Left lung (tissue), 10 donors: Measurements from ENCODE around the gene OXER1. TPM values are rescaled to one million over a fixed set of nuclear protein-coding genes. Genes with fewer than 3 reads are reported as not detected.

ENCODE experiments used
- ATAC-seq: fragments of 200-7000 bp; cut with Tn5 transposase; one replicate; pipeline ENCODE4 v1.9.1; 2020; ENCODE audit warnings: moderate library complexity
- DNase-seq, 4 donors: peaks; one replicate each; pipeline ENCODE4 v3.0.0-alpha.2; 2013 to 2020
- H3K27ac ChIP-seq, 2 donors: fragments of 200-600 bp; sonication (generic) in 1 of 2; one replicate each; pipeline versions ENCODE4 v1.5.0 to v1.8.0; 2020 to 2021
- H3K27me3 ChIP-seq, 2 donors: fragments of 200-600 bp; sonication (generic) in 1 of 2; one replicate each; pipeline versions ENCODE4 v1.5.0 to v1.8.0; 2020 to 2021
- H3K36me3 ChIP-seq, 2 donors: fragments of 200-600 bp; sonication (generic) in 1 of 2; one replicate each; pipeline versions ENCODE4 v1.5.0 to v1.8.0; 2020 to 2021
- H3K4me1 ChIP-seq, 2 donors: fragments of 200-600 bp; one replicate each; pipeline ENCODE4 v1.8.0; 2021
- H3K4me3 ChIP-seq, 2 donors: fragments of 200-600 bp; sonication (generic) in 1 of 2; one replicate each; pipeline versions ENCODE4 v1.5.0 to v1.8.0; 2020 to 2021; ENCODE audit warnings: mild to moderate bottlenecking in 1 of 2
- H3K9me3 ChIP-seq, 2 donors: fragments of 200-600 bp; sonication (generic) in 1 of 2; one replicate each; pipeline versions ENCODE4 v1.5.0 to v1.8.0; 2020 to 2021
- intact Hi-C, 2 donors: fragments of 100-400 bp; cut with DNase I; formaldehyde crosslinking; loops; one replicate each; pipeline versions ENCODE4 v1.11.2 to v1.14.2; 2022
- polyA plus RNA-seq, 6 donors: library from polyadenylated mRNA; unstranded; fragments of 120-200 nt; gene quantifications; one replicate each; pipeline ENCODE4 v1.2.1, GENCODE V29; 2013; ENCODE audit not compliant: insufficient read length in 6 of 6
- total RNA-seq, 2 donors: library from RNA; stranded (reverse); fragmentation: NEBNext Ultra II Directional; extraction: Animal tissue kit (Norgen Biotek cat#: 25700); gene quantifications; one replicate each; pipeline ENCODE4 v1.2.1, GENCODE V29; 2021
- TF ChIP-seq, protein P1 (sequence below), 2 donors: fragments of 200-600 bp; sonication (generic) in 1 of 2; IDR thresholded peaks; one replicate each; pipeline versions ENCODE4 v1.5.0 to v1.8.0; 2021; ENCODE audit warnings: antibody characterized with exemption in 2 of 2
- donor health status: DM: no; HTN: yes; CAD: no.
- donor health status: DM: no; HTN: no; CAD: no.

Gene OXER1
- total and polyA plus RNA-seq, 8 donors, result 1.7 to 9.9 (median 9.0) TPM

DNA sequence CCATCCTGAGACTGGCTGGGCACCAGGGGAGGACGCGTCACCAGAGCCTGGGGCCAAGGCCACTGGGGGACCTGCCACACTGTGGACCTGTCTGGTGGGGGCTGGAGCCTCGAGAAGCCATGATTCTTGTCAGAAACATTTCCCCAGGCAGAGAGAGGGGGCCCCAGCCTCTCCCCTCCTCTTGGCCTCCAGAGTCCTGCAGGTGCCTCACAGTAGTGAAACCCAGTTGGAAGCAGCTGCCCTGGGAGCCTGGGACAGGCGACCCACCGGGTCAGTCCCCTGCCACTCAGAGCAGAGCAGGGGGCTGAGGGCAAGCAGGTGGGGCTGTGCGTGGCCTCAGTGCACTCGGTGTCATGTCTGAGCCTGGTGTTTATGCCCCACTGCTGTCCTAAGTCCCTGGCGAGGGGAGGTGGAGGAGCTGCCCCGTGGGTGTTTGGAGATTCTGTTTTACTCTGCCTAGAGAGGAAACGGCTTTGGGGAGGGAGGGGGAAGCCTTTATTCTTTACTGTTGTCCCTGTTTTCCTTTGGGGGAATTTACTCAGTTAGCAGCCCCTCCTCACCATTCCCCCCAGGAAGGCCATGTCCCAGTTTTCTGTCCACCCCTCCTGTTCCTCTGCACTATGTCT lies 7.7 kb downstream of the OXER1 start:
- no peak overlapping the region for H3K4me3 ChIP-seq
- peak in 1 of 4 donors; percentile 58 for DNase-seq
- no peak for ATAC-seq
- intact Hi-C loops, result no loop called here
- H3K27ac ChIP-seq, result no peak overlapping the region
- H3K27me3 ChIP-seq, result no peaks in the 10 kb centered on the region
- H3K9me3 ChIP-seq, result no peaks in the 10 kb centered on the region
- TF ChIP-seq, protein P1, sequence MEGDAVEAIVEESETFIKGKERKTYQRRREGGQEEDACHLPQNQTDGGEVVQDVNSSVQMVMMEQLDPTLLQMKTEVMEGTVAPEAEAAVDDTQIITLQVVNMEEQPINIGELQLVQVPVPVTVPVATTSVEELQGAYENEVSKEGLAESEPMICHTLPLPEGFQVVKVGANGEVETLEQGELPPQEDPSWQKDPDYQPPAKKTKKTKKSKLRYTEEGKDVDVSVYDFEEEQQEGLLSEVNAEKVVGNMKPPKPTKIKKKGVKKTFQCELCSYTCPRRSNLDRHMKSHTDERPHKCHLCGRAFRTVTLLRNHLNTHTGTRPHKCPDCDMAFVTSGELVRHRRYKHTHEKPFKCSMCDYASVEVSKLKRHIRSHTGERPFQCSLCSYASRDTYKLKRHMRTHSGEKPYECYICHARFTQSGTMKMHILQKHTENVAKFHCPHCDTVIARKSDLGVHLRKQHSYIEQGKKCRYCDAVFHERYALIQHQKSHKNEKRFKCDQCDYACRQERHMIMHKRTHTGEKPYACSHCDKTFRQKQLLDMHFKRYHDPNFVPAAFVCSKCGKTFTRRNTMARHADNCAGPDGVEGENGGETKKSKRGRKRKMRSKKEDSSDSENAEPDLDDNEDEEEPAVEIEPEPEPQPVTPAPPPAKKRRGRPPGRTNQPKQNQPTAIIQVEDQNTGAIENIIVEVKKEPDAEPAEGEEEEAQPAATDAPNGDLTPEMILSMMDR (IDR thresholded peaks at IDR 0.05), result no peak
- peaks cover 0 to 44% of the 10 kb centered on the region in 2 donors for H3K4me1 ChIP-seq
- H3K36me3 ChIP-seq, result no peaks in the 10 kb centered on the region

DNA sequence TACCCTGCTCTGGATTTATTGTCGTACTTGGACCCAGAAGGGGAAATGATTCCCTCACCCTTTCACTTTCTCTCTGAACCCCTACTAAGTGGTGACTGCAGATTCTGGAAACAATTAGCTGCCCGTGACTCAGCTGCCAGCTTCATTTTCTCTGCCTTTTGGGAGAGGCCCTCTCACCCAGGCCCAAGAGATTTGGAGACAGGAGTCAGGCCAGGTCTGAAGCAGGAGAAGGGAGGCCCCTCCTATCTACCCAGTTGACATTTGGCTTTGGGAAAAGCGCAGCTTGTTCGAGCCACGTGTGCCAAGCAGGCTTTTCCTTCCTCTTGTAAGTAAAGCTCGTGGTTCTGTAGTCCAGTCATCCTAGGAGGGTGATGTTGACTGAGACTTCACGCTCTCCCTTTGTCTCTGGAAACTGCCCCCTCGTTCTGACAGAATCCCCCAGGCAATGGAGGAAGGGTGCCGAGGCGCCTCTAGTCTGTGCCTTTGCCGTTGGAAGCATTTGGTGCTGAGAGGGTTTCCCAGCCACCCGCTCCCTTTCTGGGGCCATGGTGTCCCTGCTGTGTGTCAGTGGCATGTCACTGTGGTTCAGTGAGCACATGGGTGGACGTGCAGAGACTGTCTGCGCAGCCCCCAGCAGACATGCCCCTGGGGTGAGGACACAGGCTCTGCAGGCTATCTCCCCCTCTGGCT lies 8.6 kb downstream of the OXER1 start:
- H3K27ac ChIP-seq, result peak overlapping the region in 1 of 2 donors; percentile 28
- DNase-seq (peak in 1 of 4 donors; percentile 54), ATAC-seq (peak; percentile 16)
- peaks cover 0 to 53% of the 10 kb centered on the region in 2 donors for H3K4me1 ChIP-seq
- H3K27me3 ChIP-seq, result no peaks in the 10 kb centered on the region
- intact Hi-C loops, result no loop called here
- H3K9me3 ChIP-seq, result no peaks in the 10 kb centered on the region
- no peak overlapping the region for H3K4me3 ChIP-seq
- no peaks in the 10 kb centered on the region for H3K36me3 ChIP-seq
- TF ChIP-seq, protein P1 (IDR thresholded peaks at IDR 0.05), result no peak

DNA sequence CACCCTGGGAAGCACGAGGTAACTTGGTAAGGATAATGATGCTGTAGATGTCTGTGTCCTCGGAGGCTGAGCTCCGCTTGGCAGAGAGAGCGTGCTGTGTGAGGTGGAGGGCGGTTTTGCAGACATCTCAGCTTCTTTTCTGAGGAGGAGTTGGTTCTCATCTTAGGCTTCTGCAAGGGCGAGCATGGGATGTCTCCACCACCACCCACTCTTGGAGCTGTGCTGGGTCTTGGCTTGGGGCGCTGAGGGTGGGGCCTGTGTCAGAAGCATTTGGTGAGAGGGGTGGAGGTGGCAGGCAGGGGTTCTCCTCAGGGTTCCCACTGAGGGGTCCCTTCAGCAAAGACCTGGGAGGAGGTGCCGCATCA lies 9.2 kb downstream of the OXER1 start:
- Histone ChIP-seq H3K27ac (peak overlapping the region in 1 of 2 donors; percentile 28), H3K4me1 (peaks cover 0 to 53% of the 10 kb centered on the region in 2 donors), H3K36me3 (no peaks in the 10 kb centered on the region), H3K27me3 (no peaks in the 10 kb centered on the region), H3K9me3 (no peaks in the 10 kb centered on the region), H3K4me3 (no peak overlapping the region)
- intact Hi-C loops, result no loop called here
- TF ChIP-seq, protein P1 (IDR thresholded peaks at IDR 0.05), result no peak
- no peak for ATAC-seq
- no peak for DNase-seq

DNA sequence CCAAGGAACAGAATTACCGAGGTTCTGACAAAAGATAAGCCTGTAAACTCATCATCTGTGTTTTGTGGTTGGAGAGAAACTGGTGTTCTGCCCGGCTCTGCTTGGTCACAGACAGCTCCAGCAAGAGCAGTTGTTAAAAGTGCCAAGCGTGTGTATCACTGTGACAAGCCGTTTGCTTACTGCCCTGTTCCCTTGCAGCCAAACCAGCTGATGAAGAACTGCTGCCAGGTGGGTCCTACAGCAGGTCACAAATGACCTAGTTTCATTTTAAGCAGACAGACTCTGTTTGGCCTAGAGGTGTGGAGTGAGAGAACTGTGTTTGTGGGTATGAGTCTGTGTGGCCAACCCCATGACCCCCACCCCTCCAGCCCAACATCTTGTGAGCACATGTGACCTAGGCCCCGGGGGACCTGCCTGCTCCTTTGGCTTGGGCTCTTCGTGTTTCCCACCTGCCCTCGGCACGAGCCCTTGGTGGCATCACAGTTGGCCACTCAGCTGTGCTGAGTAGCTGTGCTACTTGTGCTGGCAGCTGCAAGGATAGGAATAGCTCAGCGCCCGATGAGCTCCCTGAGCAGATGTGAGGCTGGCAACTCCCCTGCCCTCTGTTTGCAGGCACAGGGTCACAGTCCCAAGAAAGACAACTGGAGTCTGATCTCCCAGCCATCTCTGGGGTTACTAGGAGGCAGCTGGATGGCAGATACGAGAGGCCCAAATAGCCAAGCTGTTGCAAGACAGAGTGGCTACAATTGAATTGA lies 9.7 kb downstream of the OXER1 start:
- no peaks in the 10 kb centered on the region for H3K9me3 ChIP-seq
- DNase-seq, result no peak
- no peaks in the 10 kb centered on the region for H3K27me3 ChIP-seq
- TF ChIP-seq, protein P1 (IDR thresholded peaks at IDR 0.05), result no peak
- no peaks in the 10 kb centered on the region for H3K36me3 ChIP-seq
- H3K27ac ChIP-seq, result peak overlapping the region in 1 of 2 donors; percentile 13
- intact Hi-C loops, result no loop called here
- no peak for ATAC-seq
- H3K4me3 ChIP-seq, result no peak overlapping the region
- peaks cover 0 to 53% of the 10 kb centered on the region in 2 donors for H3K4me1 ChIP-seq
